Measurements from ENCODE around the gene INPP5A.

DNA sequence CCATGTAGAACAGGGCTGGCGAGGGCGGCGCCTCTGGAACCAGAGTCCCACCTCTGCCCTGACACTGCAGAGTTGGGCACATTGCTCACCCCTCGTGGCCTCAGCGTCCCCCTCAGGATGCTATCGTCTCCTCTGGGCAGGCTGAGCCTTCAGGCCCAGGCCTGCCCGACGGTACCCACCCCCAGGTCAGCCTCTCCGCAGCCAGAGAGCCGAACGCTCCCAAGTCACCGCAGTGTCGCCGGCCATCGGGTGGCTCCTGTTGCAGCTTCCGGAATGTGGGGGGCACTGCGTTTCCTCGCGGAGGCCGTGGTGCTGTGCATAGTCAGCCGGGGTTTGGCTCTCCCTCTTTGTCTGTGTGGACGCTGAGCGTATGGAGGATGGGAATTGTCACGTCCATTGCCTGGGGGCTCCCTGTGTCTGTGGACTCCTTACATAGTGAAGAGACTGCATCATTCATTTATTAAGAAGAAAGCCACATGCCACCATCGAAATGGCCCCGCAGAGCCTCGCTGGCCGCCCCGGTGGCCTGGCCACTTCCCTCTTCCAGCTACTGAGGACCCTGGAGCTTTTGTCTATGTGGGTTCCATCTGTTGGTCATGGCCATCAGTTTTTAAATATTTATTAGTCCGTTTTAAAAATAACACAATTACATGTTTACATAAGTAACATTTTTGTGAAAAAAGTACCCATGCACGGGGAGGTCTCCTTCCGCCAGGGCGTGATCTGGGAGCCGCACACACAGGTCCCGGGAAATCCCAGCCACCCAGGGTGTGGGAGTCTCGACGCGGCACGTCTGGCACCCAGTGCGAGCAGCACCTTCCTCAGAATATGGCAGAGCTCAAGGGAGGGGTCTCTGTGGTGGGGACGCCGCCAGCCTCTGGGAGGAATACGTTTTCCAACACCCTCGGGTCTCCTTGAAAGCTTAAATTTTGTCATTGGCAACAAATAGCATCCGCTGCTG lies 232.8 kb downstream of the INPP5A start:
- TF ChIP-seq DMBX1 (CRISPR knock-in tag; IDR thresholded peaks at IDR 0.05; ENCODE audit: borderline replicate concordance) (no peak), TFE3 (CRISPR knock-in tag; IDR thresholded peaks at IDR 0.05) (no peak)
- TF ChIP-seq, protein P1, sequence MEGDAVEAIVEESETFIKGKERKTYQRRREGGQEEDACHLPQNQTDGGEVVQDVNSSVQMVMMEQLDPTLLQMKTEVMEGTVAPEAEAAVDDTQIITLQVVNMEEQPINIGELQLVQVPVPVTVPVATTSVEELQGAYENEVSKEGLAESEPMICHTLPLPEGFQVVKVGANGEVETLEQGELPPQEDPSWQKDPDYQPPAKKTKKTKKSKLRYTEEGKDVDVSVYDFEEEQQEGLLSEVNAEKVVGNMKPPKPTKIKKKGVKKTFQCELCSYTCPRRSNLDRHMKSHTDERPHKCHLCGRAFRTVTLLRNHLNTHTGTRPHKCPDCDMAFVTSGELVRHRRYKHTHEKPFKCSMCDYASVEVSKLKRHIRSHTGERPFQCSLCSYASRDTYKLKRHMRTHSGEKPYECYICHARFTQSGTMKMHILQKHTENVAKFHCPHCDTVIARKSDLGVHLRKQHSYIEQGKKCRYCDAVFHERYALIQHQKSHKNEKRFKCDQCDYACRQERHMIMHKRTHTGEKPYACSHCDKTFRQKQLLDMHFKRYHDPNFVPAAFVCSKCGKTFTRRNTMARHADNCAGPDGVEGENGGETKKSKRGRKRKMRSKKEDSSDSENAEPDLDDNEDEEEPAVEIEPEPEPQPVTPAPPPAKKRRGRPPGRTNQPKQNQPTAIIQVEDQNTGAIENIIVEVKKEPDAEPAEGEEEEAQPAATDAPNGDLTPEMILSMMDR (IDR thresholded peaks at IDR 0.05 in 2 of 3, conservative IDR thresholded peaks at IDR 0.05 in 1 of 3; ENCODE audit: insufficient read depth in 2 of 3, low read depth in 1 of 3, low read length in 3 of 3) = no peak

Data from K562 (cell line).